PC-9 (cell line): ENCODE measurements around the gene ECI1. TPM values are rescaled to one million over a fixed set of nuclear protein-coding genes. Genes with fewer than 3 reads are reported as not detected.

Experiments used
- BruUV-seq: library from RNA; stranded (reverse); fragments of 400-500 nt; replicated peaks from 2 replicates; lab custom pipeline; 2021; lab: Mats Ljungman, UMichigan
- CTCF ChIA-PET: fragments of 300-600 bp; sonication (Branson Sonifier 250); formaldehyde crosslinking; loops from one replicate; lab custom pipeline; 2022; ENCODE audit warnings: antibody characterized with exemption; lab: Charles Lee
- POLR2A ChIA-PET: fragments of 300-600 bp; sonication (Branson Sonifier 250); formaldehyde crosslinking; loops from one replicate; lab custom pipeline; 2022; ENCODE audit warnings: antibody characterized with exemption; ENCODE audit not compliant: unreplicated experiment; lab: Charles Lee
- DNase-seq, 2 experiments: peaks; one replicate each; pipeline versions ENCODE4 v3.0.0 to v3.0.0-alpha.2; 2015 to 2022; ENCODE audit warnings: mixed read lengths in 1 of 2
- H2AFZ ChIP-seq: fragments of 200-600 bp; sonication (generic); 2 replicates; pipeline ENCODE4 v1.8.1; 2017; ENCODE audit warnings: antibody characterized with exemption
- H3F3A ChIP-seq: fragments of 200-600 bp; sonication (generic); 2 replicates; pipeline ENCODE4 v1.8.1; 2017; ENCODE audit warnings: antibody characterized with exemption, mild to moderate bottlenecking, low read depth; ENCODE audit not compliant: insufficient read depth
- H3K27ac ChIP-seq: fragments of 200-600 bp; sonication (generic); 2 replicates; pipeline ENCODE4 v1.6.1; 2016; ENCODE audit warnings: mixed run types
- H3K27me3 ChIP-seq: fragments of 200-600 bp; sonication (generic); 2 replicates; pipeline ENCODE4 v1.6.1; 2016; ENCODE audit warnings: low read depth, mixed run types; ENCODE audit not compliant: insufficient read depth
- H3K36me3 ChIP-seq: fragments of 200-600 bp; sonication (generic); 2 replicates; pipeline ENCODE4 v1.6.1; 2016; ENCODE audit warnings: low read depth, mixed run types
- H3K4me1 ChIP-seq: fragments of 200-600 bp; sonication (generic); replicated peaks from 2 replicates; pipeline ENCODE4 v1.6.1; 2016; ENCODE audit warnings: mixed run types; ENCODE audit not compliant: insufficient read depth
- H3K4me2 ChIP-seq: fragments of 200-600 bp; sonication (generic); 2 replicates; pipeline ENCODE4 v1.6.1; 2017; ENCODE audit warnings: mixed run types
- H3K4me3 ChIP-seq: fragments of 200-600 bp; sonication (generic); 2 replicates; pipeline ENCODE4 v1.6.1; 2016; ENCODE audit warnings: mixed run types
- H3K79me2 ChIP-seq: fragments of 200-600 bp; sonication (generic); 2 replicates; pipeline ENCODE4 v1.6.1; 2017; ENCODE audit warnings: low read depth, mixed run types
- H3K9me2 ChIP-seq: fragments of 200-600 bp; sonication (generic); 2 replicates; pipeline ENCODE4 v1.8.1; 2017; ENCODE audit warnings: mild to moderate bottlenecking; ENCODE audit not compliant: insufficient read depth
- H3K9me3 ChIP-seq: fragments of 200-600 bp; sonication (generic); 2 replicates; pipeline ENCODE4 v1.8.1; 2016; ENCODE audit warnings: low read depth; ENCODE audit not compliant: insufficient read depth
- H4K20me1 ChIP-seq: fragments of 200-600 bp; sonication (generic); 2 replicates; pipeline ENCODE4 v1.8.1; 2017; ENCODE audit not compliant: insufficient read depth
- EZH2 ChIP-seq: fragments of 200-600 bp; sonication (generic); IDR thresholded peaks from 2 replicates; pipeline ENCODE4 v1.8.0; 2017; ENCODE audit warnings: antibody characterized with exemption, low read depth
- intact Hi-C: fragments of 100-400 bp; cut with micrococcal nuclease; formaldehyde crosslinking; loops from one replicate; pipeline ENCODE4 v1.10.0; 2022; ENCODE audit not compliant: unreplicated experiment
- total RNA-seq: library from RNA; stranded (reverse); gene quantifications from 2 replicates; pipeline ENCODE4 v1.2.3, GENCODE V29; 2021
- TF ChIP-seq, protein P1 (sequence below): fragments of 200-600 bp; sonication (generic); conservative IDR thresholded peaks from 2 replicates; pipeline ENCODE4 v1.6.1; 2017; ENCODE audit warnings: mixed run types, antibody characterized with exemption, mild to moderate bottlenecking, moderate library complexity

ECI1 gene
- total RNA-seq, 1 experiment from 2014 or later, result 131 TPM

DNA sequence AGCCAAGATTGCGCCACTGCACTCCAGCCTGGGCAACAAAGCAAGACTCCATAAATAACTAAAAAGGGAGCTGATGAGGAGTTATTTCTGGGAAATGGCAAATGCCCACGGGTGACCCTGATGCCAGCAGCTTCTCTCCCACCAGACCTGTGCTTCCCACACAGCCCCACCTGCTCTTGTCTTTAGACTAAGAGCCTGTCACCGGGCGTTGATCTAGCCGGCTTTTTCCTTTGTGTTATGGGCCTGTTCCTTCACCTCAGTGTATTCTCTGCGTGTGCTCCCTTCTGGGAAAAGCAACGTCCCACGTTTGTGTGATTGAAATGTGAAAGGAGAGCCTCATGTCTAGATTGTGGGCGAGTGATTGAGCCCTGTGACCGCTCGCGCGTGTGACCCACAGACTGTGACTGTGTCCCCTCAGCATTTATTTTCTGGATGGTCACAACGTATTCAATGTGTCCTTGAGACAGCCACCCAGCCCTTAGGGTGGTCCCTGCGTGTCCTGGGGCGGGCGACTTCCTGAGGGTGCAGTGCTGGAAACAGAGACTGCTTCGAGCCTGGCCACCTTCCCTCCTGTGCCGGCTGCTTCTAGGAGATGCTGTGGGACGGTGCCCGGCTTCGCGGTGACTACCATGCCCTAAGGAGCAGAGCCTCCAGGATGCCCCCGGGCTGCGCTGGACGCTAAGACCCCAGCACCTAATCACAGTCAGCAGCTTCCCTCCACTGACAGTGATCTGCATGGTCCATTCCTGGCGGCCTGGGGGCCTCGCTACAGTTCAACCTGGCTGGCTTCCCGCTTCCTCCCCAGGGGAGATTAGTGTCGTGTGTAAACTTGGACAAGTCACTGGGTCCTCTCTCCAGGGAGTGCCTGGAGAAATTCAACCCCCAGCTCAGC is 24.3 kb upstream of the ECI1 start:
- POLR2A ChIA-PET, result interaction anchor here (0.6 kb wide), 1 partner anchor 208 kb away, joined by 5 read pairs; no protein-coding TSS in a partner anchor
- BruUV-seq, result no TSS peak
- H4K20me1 ChIP-seq, result peaks cover 3% of the 10 kb centered on the region; the same call in 1 of the 2 replicates

DNA sequence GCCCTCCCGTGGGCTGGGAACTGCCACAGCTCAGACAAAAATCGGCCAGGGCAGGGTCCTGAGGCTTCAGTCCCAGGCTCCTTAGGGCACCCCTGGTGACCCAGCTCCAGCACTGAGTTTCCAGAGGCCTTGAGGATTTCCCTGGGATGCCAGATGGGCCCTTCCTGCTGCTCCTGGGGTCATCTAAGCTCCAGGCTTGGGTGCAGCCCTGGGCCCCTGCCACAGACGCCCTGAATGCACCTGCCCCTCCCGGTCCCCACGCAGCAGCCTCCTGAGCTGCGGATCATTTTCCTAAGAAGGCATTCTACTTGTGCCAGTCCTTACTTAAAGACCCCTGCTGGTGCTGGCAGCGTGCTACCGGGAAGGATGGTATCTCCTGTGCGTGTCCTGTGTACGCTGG is 22.5 kb upstream of the ECI1 start:
- peaks cover 3% of the 10 kb centered on the region; the same call in 1 of the 2 replicates for H4K20me1 ChIP-seq
- ChIA-PET POLR2A (no interaction called here), CTCF (no interaction called here)
- no peaks in the 10 kb centered on the region for H3K9me3 ChIP-seq
- no peak overlapping the region for H3K4me3 ChIP-seq
- DNase-seq, result no peak
- H3K4me2 ChIP-seq, result no peak overlapping the region
- intact Hi-C loops, result no loop called here
- H3K27ac ChIP-seq, result no peak overlapping the region
- H3K9me2 ChIP-seq, result no peaks in the 10 kb centered on the region
- H2AFZ ChIP-seq, result no peak overlapping the region
- no peaks in the 10 kb centered on the region for H3K4me1 ChIP-seq
- no peaks in the 10 kb centered on the region for H3K36me3 ChIP-seq
- BruUV-seq, result no TSS peak
- peaks cover 8% of the 10 kb centered on the region for H3K79me2 ChIP-seq
- H3F3A ChIP-seq, result no peaks in the 10 kb centered on the region
- TF ChIP-seq EZH2, result no peak
- TF ChIP-seq, protein P1, sequence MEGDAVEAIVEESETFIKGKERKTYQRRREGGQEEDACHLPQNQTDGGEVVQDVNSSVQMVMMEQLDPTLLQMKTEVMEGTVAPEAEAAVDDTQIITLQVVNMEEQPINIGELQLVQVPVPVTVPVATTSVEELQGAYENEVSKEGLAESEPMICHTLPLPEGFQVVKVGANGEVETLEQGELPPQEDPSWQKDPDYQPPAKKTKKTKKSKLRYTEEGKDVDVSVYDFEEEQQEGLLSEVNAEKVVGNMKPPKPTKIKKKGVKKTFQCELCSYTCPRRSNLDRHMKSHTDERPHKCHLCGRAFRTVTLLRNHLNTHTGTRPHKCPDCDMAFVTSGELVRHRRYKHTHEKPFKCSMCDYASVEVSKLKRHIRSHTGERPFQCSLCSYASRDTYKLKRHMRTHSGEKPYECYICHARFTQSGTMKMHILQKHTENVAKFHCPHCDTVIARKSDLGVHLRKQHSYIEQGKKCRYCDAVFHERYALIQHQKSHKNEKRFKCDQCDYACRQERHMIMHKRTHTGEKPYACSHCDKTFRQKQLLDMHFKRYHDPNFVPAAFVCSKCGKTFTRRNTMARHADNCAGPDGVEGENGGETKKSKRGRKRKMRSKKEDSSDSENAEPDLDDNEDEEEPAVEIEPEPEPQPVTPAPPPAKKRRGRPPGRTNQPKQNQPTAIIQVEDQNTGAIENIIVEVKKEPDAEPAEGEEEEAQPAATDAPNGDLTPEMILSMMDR, result no peak
- peaks cover 15% of the 10 kb centered on the region; the same call in 1 of the 2 replicates for H3K27me3 ChIP-seq

More for the DNA sequence above, 24.3 kb upstream of the ECI1 start:
- CTCF ChIA-PET, result interaction anchor here (0.6 kb wide), 1 partner anchor 825 kb away, joined by 3 read pairs; no protein-coding TSS in a partner anchor
- TF ChIP-seq, protein P1, result no peak
- TF ChIP-seq EZH2, result no peak
- intact Hi-C loops, result no loop called here
- no peak overlapping the region for H3K27ac ChIP-seq
- H3K9me2 ChIP-seq, result no peaks in the 10 kb centered on the region
- no peaks in the 10 kb centered on the region for H3K4me1 ChIP-seq
- H3K79me2 ChIP-seq, result no peaks in the 10 kb centered on the region
- no peaks in the 10 kb centered on the region for H3K36me3 ChIP-seq
- peaks cover 33% of the 10 kb centered on the region for H3K27me3 ChIP-seq
- no peak overlapping the region for H2AFZ ChIP-seq
- H3K9me3 ChIP-seq, result no peaks in the 10 kb centered on the region
- no peak for DNase-seq
- no peak overlapping the region for H3K4me2 ChIP-seq
- H3K4me3 ChIP-seq, result no peak overlapping the region
- H3F3A ChIP-seq, result no peaks in the 10 kb centered on the region

DNA sequence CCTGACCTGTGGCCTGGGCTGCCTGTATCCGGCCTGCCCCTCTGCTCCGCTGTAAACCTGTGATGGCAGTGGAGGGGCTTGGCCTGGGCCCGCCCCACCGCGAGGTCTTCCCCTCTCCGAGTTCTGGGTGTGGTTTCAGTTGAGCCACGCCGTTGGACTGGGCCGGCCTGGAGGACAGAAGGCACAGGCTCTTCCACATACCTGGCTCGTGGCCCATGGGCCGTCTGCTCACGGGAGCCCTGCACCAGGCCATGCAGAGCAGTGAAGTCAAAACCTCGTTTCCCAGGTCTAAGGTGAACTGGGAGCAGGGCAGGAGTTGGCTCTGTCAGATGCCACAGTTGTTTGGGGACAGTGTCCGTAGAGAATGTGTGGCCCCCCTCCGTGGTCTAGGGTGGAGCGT is 22.1 kb upstream of the ECI1 start:
- Histone ChIP-seq H4K20me1 (peaks cover 3% of the 10 kb centered on the region; the same call in 1 of the 2 replicates), H3K27ac (no peak overlapping the region), H3K9me2 (no peaks in the 10 kb centered on the region), H3F3A (no peaks in the 10 kb centered on the region), H3K4me3 (no peak overlapping the region), H3K36me3 (no peaks in the 10 kb centered on the region), H3K4me1 (no peaks in the 10 kb centered on the region), H3K9me3 (no peaks in the 10 kb centered on the region), H3K4me2 (no peak overlapping the region), H3K79me2 (peaks cover 8% of the 10 kb centered on the region), H2AFZ (no peak overlapping the region), H3K27me3 (peaks cover 11% of the 10 kb centered on the region; the same call in 1 of the 2 replicates)
- no peak for DNase-seq
- CTCF ChIA-PET, result no interaction called here
- POLR2A ChIA-PET, result no interaction called here
- TF ChIP-seq, protein P1, result no peak
- TF ChIP-seq EZH2, result no peak
- BruUV-seq, result no TSS peak
- intact Hi-C loops, result no loop called here
